CD14-positive monocyte (primary cell): ENCODE results near the gene COX6A2. TPM values are rescaled to one million over a fixed set of nuclear protein-coding genes. Genes with fewer than 3 reads are reported as not detected.

ENCODE experiments used
- DNase-seq, 3 donors: peaks; one replicate each; pipeline ENCODE4 v3.0.0-alpha.2; 2011 to 2022
- H2AFZ ChIP-seq: 2 replicates; pipeline ENCODE4 v1.6.0; 2012; ENCODE audit warnings: mild to moderate bottlenecking, low read depth, low read length, inconsistent platforms; ENCODE audit not compliant: insufficient read depth, poor library complexity, severe bottlenecking
- H3K27ac ChIP-seq, 2 donors: 1 replicate in 1 of 2; 2 replicates in 1 of 2; pipeline ENCODE4 v1.5.1; 2012 to 2013; ENCODE audit warnings: low read length in 2 of 2, control low read depth in 1 of 2, inconsistent platforms in 1 of 2, low read depth in 1 of 2, mild to moderate bottlenecking in 1 of 2
- H3K27me3 ChIP-seq, 2 donors: one replicate each; pipeline versions ENCODE4 v1.6.0 to v1.6.1; 2011 to 2013; ENCODE audit warnings: low read length in 2 of 2; ENCODE audit not compliant: control insufficient read depth in 2 of 2, insufficient read depth in 2 of 2
- H3K36me3 ChIP-seq, 2 donors: replicated peaks in 1 of 2; 1 replicate in 1 of 2; 2 replicates in 1 of 2; pipeline versions ENCODE4 v1.5.1 to v1.6.1; 2012 to 2013; ENCODE audit warnings: low read length in 2 of 2, control low read depth in 1 of 2, inconsistent platforms in 1 of 2, mild to moderate bottlenecking in 1 of 2; ENCODE audit not compliant: insufficient read depth in 2 of 2, control insufficient read depth in 1 of 2
- H3K4me1 ChIP-seq, 2 donors: 1 replicate in 1 of 2; 2 replicates in 1 of 2; pipeline versions ENCODE4 v1.5.1 to v1.6.1; 2012 to 2013; ENCODE audit warnings: low read length in 2 of 2, control low read depth in 1 of 2, inconsistent platforms in 1 of 2, mild to moderate bottlenecking in 1 of 2, moderate library complexity in 1 of 2; ENCODE audit not compliant: insufficient read depth in 2 of 2, control insufficient read depth in 1 of 2
- H3K4me2 ChIP-seq: replicated peaks from 2 replicates; pipeline ENCODE3; 2012; ENCODE audit warnings: low read length, moderate library complexity, mild to moderate bottlenecking; ENCODE audit not compliant: poor library complexity, severe bottlenecking; ENCODE audit errors: extremely low read depth
- H3K4me3 ChIP-seq, 3 experiments: fragments of 200-600 bp in 1 of 3; sonication (generic) in 1 of 3; replicated peaks in 1 of 3; 1 replicate in 2 of 3; 2 replicates in 1 of 3; pipeline ENCODE4 v1.5.1; 2011 to 2013; ENCODE audit warnings: low read length in 3 of 3, mild to moderate bottlenecking in 3 of 3, control low read depth in 2 of 3, low read depth in 2 of 3, inconsistent platforms in 1 of 3, moderate library complexity in 1 of 3
- H3K79me2 ChIP-seq: 2 replicates; pipeline ENCODE4 v1.6.0; 2012; ENCODE audit warnings: mild to moderate bottlenecking, control low read depth, inconsistent platforms, low read length, moderate library complexity; ENCODE audit not compliant: insufficient read depth
- H3K9ac ChIP-seq: 2 replicates; pipeline ENCODE4 v1.6.0; 2017; ENCODE audit warnings: low read length, mild to moderate bottlenecking; ENCODE audit not compliant: insufficient read depth, poor library complexity, severe bottlenecking
- H3K9me3 ChIP-seq, 2 donors: replicated peaks in 1 of 2; 1 replicate in 1 of 2; 2 replicates in 1 of 2; pipeline versions ENCODE4 v1.5.1 to v1.6.1; 2012 to 2013; ENCODE audit warnings: low read length in 2 of 2, control low read depth in 1 of 2; ENCODE audit not compliant: control insufficient read depth in 1 of 2, insufficient read depth in 1 of 2
- H4K20me1 ChIP-seq: 2 replicates; pipeline ENCODE4 v1.6.0; 2012; ENCODE audit warnings: mild to moderate bottlenecking, low read length, control low read depth, moderate library complexity; ENCODE audit not compliant: insufficient read depth
- H3K27ac Mint-ChIP-seq, 7 donors: one replicate each; pipeline ENCODE4 v1.8.0; 2020; ENCODE audit warnings: mild to moderate bottlenecking in 7 of 7, mixed read lengths in 7 of 7, moderate library complexity in 6 of 7, inconsistent platforms in 2 of 7
- H3K27me3 Mint-ChIP-seq, 3 donors: one replicate each; pipeline ENCODE4 v1.8.0; 2021 to 2022; ENCODE audit warnings: low read depth in 3 of 3, mild to moderate bottlenecking in 3 of 3, mixed read lengths in 3 of 3, moderate library complexity in 3 of 3, inconsistent platforms in 1 of 3
- H3K36me3 Mint-ChIP-seq, 2 donors: one replicate each; pipeline ENCODE4 v1.8.0; 2020; ENCODE audit warnings: mixed read lengths in 2 of 2, inconsistent platforms in 1 of 2, mild to moderate bottlenecking in 1 of 2
- H3K4me1 Mint-ChIP-seq: one replicate; pipeline ENCODE4 v1.8.0; 2020; ENCODE audit warnings: mild to moderate bottlenecking, mixed read lengths
- H3K4me3 Mint-ChIP-seq, 2 donors: one replicate each; pipeline ENCODE4 v1.8.0; 2020; ENCODE audit warnings: mild to moderate bottlenecking in 2 of 2, mixed read lengths in 2 of 2, moderate library complexity in 1 of 2
- H3K9me3 Mint-ChIP-seq, 7 donors: one replicate each; pipeline ENCODE4 v1.8.0; 2020 to 2022; ENCODE audit warnings: mixed read lengths in 7 of 7, mild to moderate bottlenecking in 6 of 7, moderate library complexity in 6 of 7, inconsistent platforms in 2 of 7
- WGBS: methylation state at CpG from one replicate; pipeline ENCODE4 v1.1.5; 2013; ENCODE audit warnings: missing lambda C conversion rate; ENCODE audit not compliant: insufficient coverage; 5-methylcytosine and 5-hydroxymethylcytosine counted together
- intact Hi-C, 2 donors: fragments of 100-400 bp; cut with micrococcal nuclease; formaldehyde crosslinking; loops; one replicate each; pipeline versions ENCODE4 v1.15.0 to v1.15.1; 2023
- polyA plus RNA-seq, 3 donors: library from polyadenylated mRNA; depleted of rRNA in 1 of 3; unstranded in 2 of 3; stranded (reverse) in 1 of 3; fragments of 300-500 nt in 2 of 3; fragments of >200 nt in 1 of 3; fragmentation: Illumina TruSeq in 2 of 3; gene quantifications; 1 replicate in 2 of 3; 2 replicates in 1 of 3; pipeline ENCODE4 v1.2.3, GENCODE V29; 2012 to 2021
- TF ChIP-seq, protein P1 (sequence below): fragments of 200-600 bp; IDR thresholded peaks from one replicate; pipeline ENCODE4 v1.8.0; 2022; ENCODE audit warnings: antibody characterized with exemption, mild to moderate bottlenecking

The COX6A2 gene
- polyA plus RNA-seq, 3 donors = not detected

DNA sequence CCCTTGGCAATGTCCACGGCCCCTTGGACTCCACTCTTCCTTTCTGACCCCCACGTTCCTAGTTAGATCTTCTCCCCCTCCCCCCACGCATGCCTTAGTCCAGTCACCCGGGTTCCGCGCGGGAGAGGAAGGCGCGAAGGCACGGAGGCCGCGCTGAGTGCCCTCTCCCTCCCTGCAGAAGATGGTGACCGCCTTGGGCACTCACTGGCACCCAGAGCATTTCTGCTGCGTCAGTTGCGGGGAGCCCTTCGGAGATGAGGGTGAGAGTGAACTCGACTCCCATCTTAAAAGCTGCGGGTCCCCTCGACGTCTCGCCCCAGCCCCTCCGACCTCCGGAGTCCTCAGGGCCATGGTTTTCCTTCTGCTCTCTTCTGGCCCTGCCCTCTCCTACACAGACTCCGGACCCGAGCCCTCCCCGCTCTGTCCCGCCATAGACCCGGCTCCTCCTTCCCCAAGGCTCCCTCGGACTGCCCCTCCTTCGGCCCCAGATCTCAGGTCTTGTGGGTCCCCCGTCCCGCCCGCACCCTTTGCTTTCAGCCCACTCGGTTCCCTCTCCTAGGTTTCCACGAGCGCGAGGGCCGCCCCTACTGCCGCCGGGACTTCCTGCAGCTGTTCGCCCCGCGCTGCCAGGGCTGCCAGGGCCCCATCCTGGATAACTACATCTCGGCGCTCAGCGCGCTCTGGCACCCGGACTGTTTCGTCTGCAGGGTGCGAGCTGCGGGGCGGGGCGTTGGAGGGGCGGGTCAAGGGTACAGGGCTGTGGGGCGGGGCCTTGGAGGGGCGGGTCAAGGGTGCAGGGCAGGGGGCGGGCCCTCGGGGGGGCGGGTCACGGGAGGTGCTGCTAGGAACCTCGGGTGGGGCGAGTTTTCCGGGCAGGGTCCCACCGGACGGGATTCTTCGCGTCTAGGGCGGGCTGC lies 48.4 kb upstream of the COX6A2 start:
- H3K4me1 ChIP-seq = peaks cover 24 to 38% of the 10 kb centered on the region in 2 donors
- TF ChIP-seq, protein P1, sequence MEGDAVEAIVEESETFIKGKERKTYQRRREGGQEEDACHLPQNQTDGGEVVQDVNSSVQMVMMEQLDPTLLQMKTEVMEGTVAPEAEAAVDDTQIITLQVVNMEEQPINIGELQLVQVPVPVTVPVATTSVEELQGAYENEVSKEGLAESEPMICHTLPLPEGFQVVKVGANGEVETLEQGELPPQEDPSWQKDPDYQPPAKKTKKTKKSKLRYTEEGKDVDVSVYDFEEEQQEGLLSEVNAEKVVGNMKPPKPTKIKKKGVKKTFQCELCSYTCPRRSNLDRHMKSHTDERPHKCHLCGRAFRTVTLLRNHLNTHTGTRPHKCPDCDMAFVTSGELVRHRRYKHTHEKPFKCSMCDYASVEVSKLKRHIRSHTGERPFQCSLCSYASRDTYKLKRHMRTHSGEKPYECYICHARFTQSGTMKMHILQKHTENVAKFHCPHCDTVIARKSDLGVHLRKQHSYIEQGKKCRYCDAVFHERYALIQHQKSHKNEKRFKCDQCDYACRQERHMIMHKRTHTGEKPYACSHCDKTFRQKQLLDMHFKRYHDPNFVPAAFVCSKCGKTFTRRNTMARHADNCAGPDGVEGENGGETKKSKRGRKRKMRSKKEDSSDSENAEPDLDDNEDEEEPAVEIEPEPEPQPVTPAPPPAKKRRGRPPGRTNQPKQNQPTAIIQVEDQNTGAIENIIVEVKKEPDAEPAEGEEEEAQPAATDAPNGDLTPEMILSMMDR = no peak
- intact Hi-C loops = no loop called here
- H3K27ac ChIP-seq = no peak overlapping the region
- H3K36me3 ChIP-seq = no peaks in the 10 kb centered on the region
- H3K9me3 ChIP-seq = peaks cover 0 to 5% of the 10 kb centered on the region in 2 donors
- H4K20me1 ChIP-seq = no peaks in the 10 kb centered on the region
- H3K4me3 Mint-ChIP-seq = peak overlapping the region; percentile 86 to 91
- no peaks in the 10 kb centered on the region for H3K79me2 ChIP-seq
- H2AFZ ChIP-seq = peak overlapping the region; percentile 91
- peaks cover 0 to 24% of the 10 kb centered on the region in 2 donors for H3K27me3 ChIP-seq
- H3K4me1 Mint-ChIP-seq = peaks cover 39% of the 10 kb centered on the region
- H3K27me3 Mint-ChIP-seq = peaks cover 2 to 53% (median 40%) of the 10 kb centered on the region in 3 donors
- peak overlapping the region in 6 of 7 donors; percentile 8 to 80 (median 66) for H3K27ac Mint-ChIP-seq
- peak overlapping the region; percentile 53 to 78 (median 55) for H3K4me3 ChIP-seq
- WGBS = 2% methylated on average over 44 of the region's 68 CpGs
- peaks cover 5 to 12% (median 7%) of the 10 kb centered on the region in 7 donors for H3K9me3 Mint-ChIP-seq
- peaks cover 0 to 3% of the 10 kb centered on the region in 2 donors for H3K36me3 Mint-ChIP-seq
- H3K9ac ChIP-seq = peak overlapping the region; percentile 43
- peak; percentile 48 to 69 (median 56) for DNase-seq
- peak overlapping the region; percentile 87 for H3K4me2 ChIP-seq

DNA sequence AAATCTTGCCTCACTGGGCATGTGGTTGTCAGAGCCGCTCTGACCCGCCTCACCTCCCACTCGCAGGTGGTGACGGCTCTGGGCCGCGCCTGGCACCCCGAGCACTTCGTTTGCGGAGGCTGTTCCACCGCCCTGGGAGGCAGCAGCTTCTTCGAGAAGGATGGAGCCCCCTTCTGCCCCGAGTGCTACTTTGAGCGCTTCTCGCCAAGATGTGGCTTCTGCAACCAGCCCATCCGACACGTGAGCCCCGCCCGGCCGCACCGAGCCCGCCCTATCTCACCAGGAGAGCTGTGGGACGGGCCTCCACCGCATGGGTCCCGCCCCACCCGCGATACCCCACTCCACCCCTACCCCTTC lies 47.8 kb upstream of the COX6A2 start:
- H3K4me3 Mint-ChIP-seq = peak overlapping the region; percentile 86 to 91
- TF ChIP-seq, protein P1 = no peak
- peak overlapping the region; percentile 91 for H2AFZ ChIP-seq
- H3K27ac Mint-ChIP-seq = peak overlapping the region in 1 of 7 donors; percentile 5
- peak overlapping the region; percentile 87 for H3K4me2 ChIP-seq
- no peak overlapping the region for H3K27ac ChIP-seq
- H3K9me3 ChIP-seq = peaks cover 0 to 5% of the 10 kb centered on the region in 2 donors
- peaks cover 0 to 29% of the 10 kb centered on the region in 2 donors for H3K27me3 ChIP-seq
- H3K27me3 Mint-ChIP-seq = peaks cover 4 to 59% (median 47%) of the 10 kb centered on the region in 3 donors
- H3K79me2 ChIP-seq = no peaks in the 10 kb centered on the region
- no peak for DNase-seq
- H3K36me3 ChIP-seq = no peaks in the 10 kb centered on the region
- 65% methylated on average over 25 of the region's 26 CpGs for WGBS
- peaks cover 3% of the 10 kb centered on the region in 2 donors for H3K36me3 Mint-ChIP-seq
- H3K4me1 ChIP-seq = peaks cover 26 to 38% of the 10 kb centered on the region in 2 donors
- peaks cover 40% of the 10 kb centered on the region for H3K4me1 Mint-ChIP-seq
- H3K4me3 ChIP-seq = peak overlapping the region in 2 of 3 experiments; percentile 55 to 78
- intact Hi-C loops = no loop called here
- peak overlapping the region; percentile 43 for H3K9ac ChIP-seq
- no peaks in the 10 kb centered on the region for H4K20me1 ChIP-seq
- peaks cover 5 to 15% (median 7%) of the 10 kb centered on the region in 7 donors for H3K9me3 Mint-ChIP-seq
